ENCODE results near the gene CADPS2.

- TF ChIP-seq ZBTB7A (IDR thresholded peaks at IDR 0.05; ENCODE audit: low read depth) (no peak), RAD21 (IDR thresholded peaks at IDR 0.05; ENCODE audit: low read depth) (no peak), TAF1 (IDR thresholded peaks at IDR 0.05; ENCODE audit: low read depth) (no peak), EP300 (IDR thresholded peaks at IDR 0.05; ENCODE audit: borderline replicate concordance) (no peak), CEBPB (IDR thresholded peaks at IDR 0.05) (no peak), FOXM1 (IDR thresholded peaks at IDR 0.05; ENCODE audit: borderline replicate concordance, low read depth) (no peak), NFIC (IDR thresholded peaks at IDR 0.05) (no peak), EGR1 (IDR thresholded peaks at IDR 0.05) (no peak), CREB1 (IDR thresholded peaks at IDR 0.05; ENCODE audit: low read depth) (no peak), TCF12 (IDR thresholded peaks at IDR 0.05; ENCODE audit: low read depth) (no peak)
- TF ChIP-seq, protein P1, sequence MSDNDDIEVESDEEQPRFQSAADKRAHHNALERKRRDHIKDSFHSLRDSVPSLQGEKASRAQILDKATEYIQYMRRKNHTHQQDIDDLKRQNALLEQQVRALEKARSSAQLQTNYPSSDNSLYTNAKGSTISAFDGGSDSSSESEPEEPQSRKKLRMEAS (IDR thresholded peaks at IDR 0.05): no peak
- TF ChIP-seq, protein P2, sequence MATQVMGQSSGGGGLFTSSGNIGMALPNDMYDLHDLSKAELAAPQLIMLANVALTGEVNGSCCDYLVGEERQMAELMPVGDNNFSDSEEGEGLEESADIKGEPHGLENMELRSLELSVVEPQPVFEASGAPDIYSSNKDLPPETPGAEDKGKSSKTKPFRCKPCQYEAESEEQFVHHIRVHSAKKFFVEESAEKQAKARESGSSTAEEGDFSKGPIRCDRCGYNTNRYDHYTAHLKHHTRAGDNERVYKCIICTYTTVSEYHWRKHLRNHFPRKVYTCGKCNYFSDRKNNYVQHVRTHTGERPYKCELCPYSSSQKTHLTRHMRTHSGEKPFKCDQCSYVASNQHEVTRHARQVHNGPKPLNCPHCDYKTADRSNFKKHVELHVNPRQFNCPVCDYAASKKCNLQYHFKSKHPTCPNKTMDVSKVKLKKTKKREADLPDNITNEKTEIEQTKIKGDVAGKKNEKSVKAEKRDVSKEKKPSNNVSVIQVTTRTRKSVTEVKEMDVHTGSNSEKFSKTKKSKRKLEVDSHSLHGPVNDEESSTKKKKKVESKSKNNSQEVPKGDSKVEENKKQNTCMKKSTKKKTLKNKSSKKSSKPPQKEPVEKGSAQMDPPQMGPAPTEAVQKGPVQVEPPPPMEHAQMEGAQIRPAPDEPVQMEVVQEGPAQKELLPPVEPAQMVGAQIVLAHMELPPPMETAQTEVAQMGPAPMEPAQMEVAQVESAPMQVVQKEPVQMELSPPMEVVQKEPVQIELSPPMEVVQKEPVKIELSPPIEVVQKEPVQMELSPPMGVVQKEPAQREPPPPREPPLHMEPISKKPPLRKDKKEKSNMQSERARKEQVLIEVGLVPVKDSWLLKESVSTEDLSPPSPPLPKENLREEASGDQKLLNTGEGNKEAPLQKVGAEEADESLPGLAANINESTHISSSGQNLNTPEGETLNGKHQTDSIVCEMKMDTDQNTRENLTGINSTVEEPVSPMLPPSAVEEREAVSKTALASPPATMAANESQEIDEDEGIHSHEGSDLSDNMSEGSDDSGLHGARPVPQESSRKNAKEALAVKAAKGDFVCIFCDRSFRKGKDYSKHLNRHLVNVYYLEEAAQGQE (IDR thresholded peaks at IDR 0.05; ENCODE audit: low read depth): no peak
- TF ChIP-seq, protein P3, sequence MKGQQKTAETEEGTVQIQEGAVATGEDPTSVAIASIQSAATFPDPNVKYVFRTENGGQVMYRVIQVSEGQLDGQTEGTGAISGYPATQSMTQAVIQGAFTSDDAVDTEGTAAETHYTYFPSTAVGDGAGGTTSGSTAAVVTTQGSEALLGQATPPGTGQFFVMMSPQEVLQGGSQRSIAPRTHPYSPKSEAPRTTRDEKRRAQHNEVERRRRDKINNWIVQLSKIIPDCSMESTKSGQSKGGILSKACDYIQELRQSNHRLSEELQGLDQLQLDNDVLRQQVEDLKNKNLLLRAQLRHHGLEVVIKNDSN (IDR thresholded peaks at IDR 0.05): no peak
Observed at GRCh38 chr7:122709930-122710646, 176.2 kb downstream of the CADPS2 start.
